HCT116 (cell line): ENCODE results near the gene BPIFB6. TPM values are rescaled to one million over a fixed set of nuclear protein-coding genes. Genes with fewer than 3 reads are reported as not detected.
A peak's percentile ranks its signal among the peaks of the same experiment; 100 is the strongest.

Experiments used
- ATAC-seq: fragments of 200-7000 bp; cut with Tn5 transposase; 2 replicates; pipeline ENCODE4 v1.9.1; 2020; ENCODE audit warnings: mild to moderate bottlenecking, moderate library complexity
- BruUV-seq: library from RNA; stranded (reverse); fragments of 400-500 nt; replicated peaks from 2 replicates; lab custom pipeline; 2021; lab: Mats Ljungman, UMichigan
- CTCF ChIA-PET: fragments of 300-600 bp; sonication (Branson Sonifier 250); formaldehyde crosslinking; loops from one replicate; lab custom pipeline; 2021; ENCODE audit warnings: antibody characterized with exemption; lab: Charles Lee
- POLR2A ChIA-PET: fragments of 300-600, 350-600 bp; sonication (Branson Sonifier 250); formaldehyde crosslinking; loops from one replicate; lab custom pipeline; 2021; ENCODE audit warnings: antibody characterized with exemption; lab: Charles Lee
- RAD21 ChIA-PET, 2 experiments: fragments of 300-600 bp; sonication (Branson Sonifier 250); formaldehyde crosslinking; loops; one replicate each; lab custom pipeline; 2023; ENCODE audit warnings: low total read pairs in 2 of 2; ENCODE audit not compliant: uncharacterized antibody in 2 of 2, unreplicated experiment in 2 of 2, low non-redundant PET in 1 of 2; lab: Charles Lee
- DNase-seq: peaks from one replicate; pipeline ENCODE4 v3.0.0-alpha.2; 2010; ENCODE audit warnings: low read depth, low spot score
- H2AFZ ChIP-seq: fragments of 200-600 bp; shearing (Covaris generic), sonication (generic); 2 replicates; pipeline ENCODE4 v1.6.1; 2017; ENCODE audit warnings: low read depth, mixed run types, mixed read lengths, antibody characterized with exemption, low read length; ENCODE audit not compliant: poor library complexity, severe bottlenecking
- H3K27ac ChIP-seq: 2 replicates; pipeline ENCODE4 v1.5.1; 2012; ENCODE audit warnings: low read depth, low read length
- H3K27me3 ChIP-seq: fragments of 200-600 bp; sonication (generic); 2 replicates; pipeline ENCODE4 v1.6.1; 2016; ENCODE audit warnings: mixed run types, low read length, mixed read lengths; ENCODE audit not compliant: insufficient read depth
- H3K36me3 ChIP-seq, 2 experiments: fragments of 200-500 bp in 1 of 2; fragments of 200-600 bp in 1 of 2; sonication (Bioruptor generic) in 1 of 2; sonication (generic) in 1 of 2; 2 replicates each; pipeline versions ENCODE4 v1.5.1 to v1.6.1; 2014 to 2016; ENCODE audit warnings: low read length in 2 of 2, inconsistent platforms in 1 of 2, mixed read lengths in 1 of 2, mixed run types in 1 of 2; ENCODE audit not compliant: insufficient read depth in 2 of 2, control insufficient read depth in 1 of 2
- H3K4me1 ChIP-seq, 2 experiments: fragments of 200-600 bp in 1 of 2; sonication (generic) in 1 of 2; 2 replicates each; pipeline versions ENCODE4 v1.5.1 to v1.6.1; 2012 to 2017; ENCODE audit warnings: low read length in 2 of 2, inconsistent platforms in 1 of 2, mild to moderate bottlenecking in 1 of 2, mixed read lengths in 1 of 2, mixed run types in 1 of 2, moderate library complexity in 1 of 2; ENCODE audit not compliant: insufficient read depth in 2 of 2, control insufficient read depth in 1 of 2
- H3K4me2 ChIP-seq: fragments of 200-600 bp; sonication (generic); 2 replicates; pipeline ENCODE4 v1.6.1; 2017; ENCODE audit warnings: mixed run types, low read length, mixed read lengths
- H3K4me3 ChIP-seq, 2 experiments: fragments of 200-600 bp in 1 of 2; sonication (generic) in 1 of 2; replicated peaks in 1 of 2; 2 replicates each; pipeline ENCODE4 v1.5.1; 2011 to 2016; ENCODE audit warnings: low read length in 2 of 2, control low read depth in 1 of 2, low read depth in 1 of 2, mild to moderate bottlenecking in 1 of 2, mixed read lengths in 1 of 2, mixed run types in 1 of 2
- H3K79me2 ChIP-seq: fragments of 200-600 bp; sonication (generic); 2 replicates; pipeline ENCODE4 v1.6.1; 2017; ENCODE audit warnings: mild to moderate bottlenecking, mixed run types, low read length, moderate library complexity, mixed read lengths; ENCODE audit not compliant: insufficient read depth
- H3K9ac ChIP-seq: fragments of 200-600 bp; sonication (generic); 2 replicates; pipeline ENCODE4 v1.6.1; 2016; ENCODE audit warnings: low read length, mixed read lengths
- H3K9me2 ChIP-seq: fragments of 200-600 bp; sonication (generic), shearing (Covaris generic); 2 replicates; pipeline ENCODE4 v1.6.1; 2017; ENCODE audit warnings: mixed run types, mild to moderate bottlenecking, moderate library complexity; ENCODE audit not compliant: insufficient read depth
- H3K9me3 ChIP-seq, 2 experiments: fragments of 200-500 bp in 1 of 2; fragments of 200-600 bp in 1 of 2; sonication (Bioruptor generic) in 1 of 2; sonication (generic) in 1 of 2; 2 replicates each; pipeline ENCODE4 v1.6.1; 2014 to 2017; ENCODE audit warnings: low read length in 2 of 2, mixed read lengths in 2 of 2, inconsistent platforms in 1 of 2, low read depth in 1 of 2, mild to moderate bottlenecking in 1 of 2, mixed run types in 1 of 2, moderate library complexity in 1 of 2; ENCODE audit not compliant: control insufficient read depth in 1 of 2, insufficient read depth in 1 of 2
- H4K20me1 ChIP-seq: fragments of 200-600 bp; sonication (generic), shearing (Covaris generic); 2 replicates; pipeline ENCODE4 v1.6.1; 2017; ENCODE audit warnings: mixed run types, mild to moderate bottlenecking, moderate library complexity; ENCODE audit not compliant: insufficient read depth
- CBX3 ChIP-seq: IDR thresholded peaks from 2 replicates; pipeline ENCODE4 v1.6.1; 2012; ENCODE audit warnings: low read depth
- ELF1 ChIP-seq: IDR thresholded peaks from 2 replicates; pipeline ENCODE4 v1.6.1; 2012; ENCODE audit warnings: low read depth, borderline replicate concordance
- FOSL1 ChIP-seq: IDR thresholded peaks from 2 replicates; pipeline ENCODE4 v1.6.1; 2012; ENCODE audit warnings: low read depth
- JUND ChIP-seq: IDR thresholded peaks from 2 replicates; pipeline ENCODE4 v1.6.1; 2012
- RAD21 ChIP-seq: IDR thresholded peaks from 2 replicates; pipeline ENCODE4 v1.6.1; 2012; ENCODE audit warnings: low read depth, mild to moderate bottlenecking
- SP1 ChIP-seq: IDR thresholded peaks from 2 replicates; pipeline ENCODE4 v1.6.1; 2012; ENCODE audit warnings: low read depth
- ZNF274 ChIP-seq: fragments of 200-500 bp; sonication (Bioruptor generic); IDR thresholded peaks from 2 replicates; pipeline ENCODE4 v1.6.1; 2014; ENCODE audit warnings: mild to moderate bottlenecking, low read depth, low read length, inconsistent platforms
- intact Hi-C: fragments of 100-400 bp; cut with micrococcal nuclease; formaldehyde crosslinking; loops from 2 replicates; pipeline ENCODE4 v1.10.0; 2022
- total RNA-seq: library from RNA; stranded (reverse); gene quantifications from one replicate; pipeline ENCODE4 v1.2.1, GENCODE V29; 2021; ENCODE audit not compliant: unreplicated experiment
- TF ChIP-seq, protein P1 (sequence below): IDR thresholded peaks from 2 replicates; pipeline ENCODE4 v1.6.1; 2012
- TF ChIP-seq, protein P2 (sequence below): IDR thresholded peaks from 2 replicates; pipeline ENCODE4 v1.6.1; 2012; ENCODE audit warnings: low read depth
- TF ChIP-seq, protein P3 (sequence below), 3 experiments: fragments of 200-600 bp in 1 of 3; sonication (generic) in 1 of 3; IDR thresholded peaks in 2 of 3; conservative IDR thresholded peaks in 1 of 3; 2 replicates each; pipeline ENCODE4 v1.5.1; 2012 to 2017; ENCODE audit warnings: low read depth in 2 of 3, low read length in 2 of 3, antibody characterized with exemption in 1 of 3, borderline replicate concordance in 1 of 3, control low read depth in 1 of 3, mild to moderate bottlenecking in 1 of 3, mixed read lengths in 1 of 3, mixed run types in 1 of 3, moderate library complexity in 1 of 3; ENCODE audit not compliant: insufficient read depth in 1 of 3

Gene BPIFB6
- total RNA-seq, 1 experiment from 2014 or later: not detected

DNA sequence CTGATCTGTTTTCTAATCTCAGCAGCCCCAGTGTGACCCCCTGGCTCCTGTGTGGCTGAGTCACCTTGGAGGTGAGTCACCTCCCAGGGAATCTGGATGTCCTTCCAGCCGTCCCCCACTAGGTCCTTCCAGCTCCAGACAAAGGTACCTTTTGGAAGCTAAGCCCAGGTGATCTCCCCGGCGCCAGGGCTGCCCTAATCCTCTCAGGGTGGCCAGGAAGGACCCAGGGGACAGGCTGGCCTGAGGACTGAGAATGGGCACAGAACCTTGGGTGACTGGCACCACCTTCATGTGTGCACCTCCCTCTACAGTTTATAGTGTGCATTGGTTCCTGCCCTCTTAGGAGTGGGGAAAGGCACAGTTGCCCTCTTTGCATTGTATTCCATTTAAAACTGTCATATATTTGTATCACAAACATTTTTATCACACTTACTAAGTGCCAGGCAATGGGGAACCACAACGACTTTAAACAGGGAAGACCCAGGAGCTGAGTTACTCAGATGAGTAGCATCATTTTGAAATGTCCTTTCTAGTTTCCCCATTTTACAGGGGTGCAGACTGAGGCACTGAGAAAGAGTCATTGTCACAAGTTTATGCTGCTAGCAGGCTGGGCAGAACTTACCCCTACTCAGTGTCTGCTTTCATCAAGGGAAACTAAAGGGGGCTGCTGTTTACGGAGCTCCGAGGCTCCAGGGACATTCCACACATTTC is 45.4 kb downstream of the BPIFB6 start:
- Histone ChIP-seq H3K27me3 (no peaks in the 10 kb centered on the region), H3K4me1 (peaks cover 8 to 17% of the 10 kb centered on the region in 2 experiments; a peak in 3 of 4 replicates), H3K36me3 (no peaks in the 10 kb centered on the region), H3K9ac (no peak overlapping the region), H2AFZ (peak overlapping the region; percentile 51), H3K4me2 (peak overlapping the region; percentile 67), H3K9me2 (no peaks in the 10 kb centered on the region), H3K4me3 (no peak overlapping the region), H3K79me2 (no peaks in the 10 kb centered on the region), H3K27ac (no peak overlapping the region), H4K20me1 (no peaks in the 10 kb centered on the region), H3K9me3 (no peaks in the 10 kb centered on the region)
- ATAC-seq (peak; percentile 96), DNase-seq (peak; percentile 35)
- POLR2A ChIA-PET: no interaction called here
- CTCF ChIA-PET: interaction anchor here (1.3 to 2.8 kb wide), 3 partner anchors 9 to 175 kb away, joined by 3 to 14 read pairs (median 5); no protein-coding TSS in a partner anchor
- RAD21 ChIA-PET: interaction anchor here in 1 of 2 experiments (0.6 kb wide), 1 partner anchor 173 kb away, joined by 3 read pairs; no protein-coding TSS in a partner anchor
- intact Hi-C loops: loop anchor here (1.0 to 5.0 kb wide), 2 partner anchors 175 to 285 kb away; no protein-coding TSS in a partner anchor
- BruUV-seq: no TSS peak
- TF ChIP-seq JUND (peak; percentile 69), FOSL1 (peak; percentile 86), RAD21 (peak; percentile 63), ZNF274 (no peak), CBX3 (no peak), SP1 (no peak), ELF1 (no peak)
- TF ChIP-seq, protein P1, sequence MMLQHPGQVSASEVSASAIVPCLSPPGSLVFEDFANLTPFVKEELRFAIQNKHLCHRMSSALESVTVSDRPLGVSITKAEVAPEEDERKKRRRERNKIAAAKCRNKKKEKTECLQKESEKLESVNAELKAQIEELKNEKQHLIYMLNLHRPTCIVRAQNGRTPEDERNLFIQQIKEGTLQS: no peak
- TF ChIP-seq, protein P2, sequence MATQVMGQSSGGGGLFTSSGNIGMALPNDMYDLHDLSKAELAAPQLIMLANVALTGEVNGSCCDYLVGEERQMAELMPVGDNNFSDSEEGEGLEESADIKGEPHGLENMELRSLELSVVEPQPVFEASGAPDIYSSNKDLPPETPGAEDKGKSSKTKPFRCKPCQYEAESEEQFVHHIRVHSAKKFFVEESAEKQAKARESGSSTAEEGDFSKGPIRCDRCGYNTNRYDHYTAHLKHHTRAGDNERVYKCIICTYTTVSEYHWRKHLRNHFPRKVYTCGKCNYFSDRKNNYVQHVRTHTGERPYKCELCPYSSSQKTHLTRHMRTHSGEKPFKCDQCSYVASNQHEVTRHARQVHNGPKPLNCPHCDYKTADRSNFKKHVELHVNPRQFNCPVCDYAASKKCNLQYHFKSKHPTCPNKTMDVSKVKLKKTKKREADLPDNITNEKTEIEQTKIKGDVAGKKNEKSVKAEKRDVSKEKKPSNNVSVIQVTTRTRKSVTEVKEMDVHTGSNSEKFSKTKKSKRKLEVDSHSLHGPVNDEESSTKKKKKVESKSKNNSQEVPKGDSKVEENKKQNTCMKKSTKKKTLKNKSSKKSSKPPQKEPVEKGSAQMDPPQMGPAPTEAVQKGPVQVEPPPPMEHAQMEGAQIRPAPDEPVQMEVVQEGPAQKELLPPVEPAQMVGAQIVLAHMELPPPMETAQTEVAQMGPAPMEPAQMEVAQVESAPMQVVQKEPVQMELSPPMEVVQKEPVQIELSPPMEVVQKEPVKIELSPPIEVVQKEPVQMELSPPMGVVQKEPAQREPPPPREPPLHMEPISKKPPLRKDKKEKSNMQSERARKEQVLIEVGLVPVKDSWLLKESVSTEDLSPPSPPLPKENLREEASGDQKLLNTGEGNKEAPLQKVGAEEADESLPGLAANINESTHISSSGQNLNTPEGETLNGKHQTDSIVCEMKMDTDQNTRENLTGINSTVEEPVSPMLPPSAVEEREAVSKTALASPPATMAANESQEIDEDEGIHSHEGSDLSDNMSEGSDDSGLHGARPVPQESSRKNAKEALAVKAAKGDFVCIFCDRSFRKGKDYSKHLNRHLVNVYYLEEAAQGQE: no peak
- TF ChIP-seq, protein P3, sequence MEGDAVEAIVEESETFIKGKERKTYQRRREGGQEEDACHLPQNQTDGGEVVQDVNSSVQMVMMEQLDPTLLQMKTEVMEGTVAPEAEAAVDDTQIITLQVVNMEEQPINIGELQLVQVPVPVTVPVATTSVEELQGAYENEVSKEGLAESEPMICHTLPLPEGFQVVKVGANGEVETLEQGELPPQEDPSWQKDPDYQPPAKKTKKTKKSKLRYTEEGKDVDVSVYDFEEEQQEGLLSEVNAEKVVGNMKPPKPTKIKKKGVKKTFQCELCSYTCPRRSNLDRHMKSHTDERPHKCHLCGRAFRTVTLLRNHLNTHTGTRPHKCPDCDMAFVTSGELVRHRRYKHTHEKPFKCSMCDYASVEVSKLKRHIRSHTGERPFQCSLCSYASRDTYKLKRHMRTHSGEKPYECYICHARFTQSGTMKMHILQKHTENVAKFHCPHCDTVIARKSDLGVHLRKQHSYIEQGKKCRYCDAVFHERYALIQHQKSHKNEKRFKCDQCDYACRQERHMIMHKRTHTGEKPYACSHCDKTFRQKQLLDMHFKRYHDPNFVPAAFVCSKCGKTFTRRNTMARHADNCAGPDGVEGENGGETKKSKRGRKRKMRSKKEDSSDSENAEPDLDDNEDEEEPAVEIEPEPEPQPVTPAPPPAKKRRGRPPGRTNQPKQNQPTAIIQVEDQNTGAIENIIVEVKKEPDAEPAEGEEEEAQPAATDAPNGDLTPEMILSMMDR (IDR thresholded peaks at IDR 0.05 in 2 of 3, conservative IDR thresholded peaks at IDR 0.05 in 1 of 3; ENCODE audit: borderline replicate concordance in 1 of 3, insufficient read depth in 1 of 3, low read depth in 2 of 3, low read length in 2 of 3): peak; percentile 52 to 87 (median 80); a peak in 5 of 6 replicates
